ENCODE data around the gene KCNA2. TPM values are rescaled to one million over a fixed set of nuclear protein-coding genes. Genes with fewer than 3 reads are reported as not detected.

KCNA2 gene
- total RNA-seq, 4 donors from 2014 or later: 0.31 to 2.9 (median 1.0) TPM

DNA sequence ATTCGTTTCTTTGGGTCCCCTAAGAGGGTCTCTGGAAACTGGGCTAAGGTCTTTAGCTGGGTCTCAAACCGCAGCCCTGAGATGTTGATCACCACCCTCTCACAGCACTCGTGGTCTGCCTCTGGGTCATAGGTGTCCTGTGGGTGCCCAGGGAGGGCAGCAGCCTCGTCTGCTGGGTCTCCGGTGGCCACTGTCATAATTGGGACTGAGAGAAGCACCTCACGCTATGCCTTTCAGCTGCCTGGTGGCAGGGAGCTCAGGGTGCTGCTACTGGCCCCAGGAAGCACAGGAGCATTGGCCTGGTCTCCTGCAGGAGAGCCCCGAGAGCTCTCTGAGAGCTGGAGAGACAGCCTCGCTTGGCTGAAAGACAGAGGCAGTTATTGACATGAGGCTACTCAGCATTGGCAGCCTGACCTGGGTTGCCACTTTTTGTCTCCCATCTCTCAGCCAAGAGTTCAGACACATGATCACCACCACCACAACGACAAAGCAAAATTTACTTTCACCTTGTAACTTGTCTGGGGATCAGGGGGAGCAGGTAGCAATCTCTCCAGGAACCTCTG is 1.5 kb downstream of the KCNA2 start:
- no peaks in the 10 kb centered on the region for H3K36me3 ChIP-seq
- H3K4me3 ChIP-seq: no peak overlapping the region
- peaks cover 13 to 40% (median 32%) of the 10 kb centered on the region in 3 donors for H3K27me3 ChIP-seq
- peaks cover 6 to 13% of the 10 kb centered on the region in 2 donors for H3K4me1 ChIP-seq
- DNase-seq: no peak
- in situ Hi-C loops (cut with MboI; ENCODE audit: low sequenced_read_pairs in 4 of 4): no loop called here
- TF ChIP-seq, protein P1, sequence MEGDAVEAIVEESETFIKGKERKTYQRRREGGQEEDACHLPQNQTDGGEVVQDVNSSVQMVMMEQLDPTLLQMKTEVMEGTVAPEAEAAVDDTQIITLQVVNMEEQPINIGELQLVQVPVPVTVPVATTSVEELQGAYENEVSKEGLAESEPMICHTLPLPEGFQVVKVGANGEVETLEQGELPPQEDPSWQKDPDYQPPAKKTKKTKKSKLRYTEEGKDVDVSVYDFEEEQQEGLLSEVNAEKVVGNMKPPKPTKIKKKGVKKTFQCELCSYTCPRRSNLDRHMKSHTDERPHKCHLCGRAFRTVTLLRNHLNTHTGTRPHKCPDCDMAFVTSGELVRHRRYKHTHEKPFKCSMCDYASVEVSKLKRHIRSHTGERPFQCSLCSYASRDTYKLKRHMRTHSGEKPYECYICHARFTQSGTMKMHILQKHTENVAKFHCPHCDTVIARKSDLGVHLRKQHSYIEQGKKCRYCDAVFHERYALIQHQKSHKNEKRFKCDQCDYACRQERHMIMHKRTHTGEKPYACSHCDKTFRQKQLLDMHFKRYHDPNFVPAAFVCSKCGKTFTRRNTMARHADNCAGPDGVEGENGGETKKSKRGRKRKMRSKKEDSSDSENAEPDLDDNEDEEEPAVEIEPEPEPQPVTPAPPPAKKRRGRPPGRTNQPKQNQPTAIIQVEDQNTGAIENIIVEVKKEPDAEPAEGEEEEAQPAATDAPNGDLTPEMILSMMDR (IDR thresholded peaks at IDR 0.05 in 4 of 5, conservative IDR thresholded peaks at IDR 0.05 in 1 of 5): no peak
- TF ChIP-seq POLR2A (IDR thresholded peaks at IDR 0.05): no peak
- no peak overlapping the region for H3K27ac ChIP-seq
- no peak for ATAC-seq
- no peaks in the 10 kb centered on the region for H3K9me3 ChIP-seq
- intact Hi-C loops (cut with DNase I; ENCODE audit: low total_unique reads): no loop called here

DNA sequence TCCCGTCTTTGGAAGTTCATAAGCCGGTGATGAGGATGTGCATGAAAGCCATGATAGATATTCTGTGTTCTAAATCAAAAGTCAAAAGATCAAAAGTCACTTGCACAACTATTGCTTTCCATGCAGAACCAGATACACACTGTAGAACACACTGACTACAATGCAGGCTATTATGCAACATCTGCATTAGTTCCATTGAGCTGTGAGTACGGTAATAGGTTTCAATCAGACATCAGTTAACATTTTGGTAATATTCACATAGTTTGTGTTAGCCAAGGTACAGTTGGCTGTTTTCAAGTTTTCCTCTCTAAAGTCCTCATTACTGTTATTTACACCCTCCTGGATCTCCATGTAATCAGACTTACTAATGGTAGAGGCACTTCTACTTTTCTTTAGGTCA is 3.1 kb downstream of the KCNA2 start:
- Histone ChIP-seq H3K4me1 (peaks cover 6 to 13% of the 10 kb centered on the region in 2 donors), H3K27ac (no peak overlapping the region), H3K27me3 (peaks cover 7 to 29% (median 21%) of the 10 kb centered on the region in 3 donors), H3K36me3 (no peaks in the 10 kb centered on the region), H3K4me3 (no peak overlapping the region), H3K9me3 (no peaks in the 10 kb centered on the region)
- DNase-seq (no peak), ATAC-seq (no peak)
- TF ChIP-seq, protein P1 (IDR thresholded peaks at IDR 0.05 in 4 of 5, conservative IDR thresholded peaks at IDR 0.05 in 1 of 5): no peak
- TF ChIP-seq POLR2A (IDR thresholded peaks at IDR 0.05): no peak
- in situ Hi-C loops (cut with MboI; ENCODE audit: low sequenced_read_pairs in 4 of 4): no loop called here
- intact Hi-C loops (cut with DNase I; ENCODE audit: low total_unique reads): no loop called here

DNA sequence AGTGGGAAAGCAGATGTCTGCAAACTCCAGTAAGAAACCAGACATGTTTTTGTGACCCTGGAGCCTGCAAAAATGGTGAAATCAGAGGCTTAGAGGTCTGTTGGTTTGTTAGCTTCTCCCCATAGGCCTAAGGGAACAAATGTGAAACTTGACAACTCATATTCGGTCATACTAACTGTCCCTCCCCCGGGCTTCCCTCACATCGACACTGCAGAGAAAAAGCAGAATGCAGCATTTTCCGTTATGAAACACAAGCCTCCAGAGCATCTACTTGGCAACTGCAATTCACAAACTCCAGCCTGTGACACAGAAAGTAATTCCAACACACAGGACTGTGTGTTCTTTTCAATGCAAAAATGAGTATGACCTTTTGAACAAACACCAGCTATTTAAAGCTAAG is 3.7 kb downstream of the KCNA2 start:
- DNase-seq (peak in 1 of 2 donors; percentile 27), ATAC-seq (peak in 1 of 2 donors; percentile 55)
- no peaks in the 10 kb centered on the region for H3K36me3 ChIP-seq
- TF ChIP-seq, protein P1 (IDR thresholded peaks at IDR 0.05 in 4 of 5, conservative IDR thresholded peaks at IDR 0.05 in 1 of 5): no peak
- TF ChIP-seq POLR2A (IDR thresholded peaks at IDR 0.05): no peak
- peaks cover 1 to 23% (median 15%) of the 10 kb centered on the region in 3 donors for H3K27me3 ChIP-seq
- in situ Hi-C loops (cut with MboI; ENCODE audit: low sequenced_read_pairs in 4 of 4) (no loop called here), intact Hi-C loops (cut with DNase I; ENCODE audit: low total_unique reads) (no loop called here)
- no peaks in the 10 kb centered on the region for H3K9me3 ChIP-seq
- H3K27ac ChIP-seq: no peak overlapping the region
- no peak overlapping the region for H3K4me3 ChIP-seq
- H3K4me1 ChIP-seq: peaks cover 6 to 13% of the 10 kb centered on the region in 2 donors

GRCh38 chr1:110601332-110601731 is 4.8 kb downstream of the KCNA2 start:
- TF ChIP-seq, protein P1 (IDR thresholded peaks at IDR 0.05 in 4 of 5, conservative IDR thresholded peaks at IDR 0.05 in 1 of 5): no peak
- no peak for TF ChIP-seq POLR2A (IDR thresholded peaks at IDR 0.05)
- H3K9me3 ChIP-seq: no peaks in the 10 kb centered on the region
- intact Hi-C loops (cut with DNase I; ENCODE audit: low total_unique reads): no loop called here
- DNase-seq (no peak), ATAC-seq (no peak)
- H3K4me1 ChIP-seq: peaks cover 6 to 10% of the 10 kb centered on the region in 2 donors
- H3K36me3 ChIP-seq: no peaks in the 10 kb centered on the region
- H3K4me3 ChIP-seq: no peak overlapping the region
- in situ Hi-C loops (cut with MboI; ENCODE audit: low sequenced_read_pairs in 4 of 4): no loop called here
- H3K27me3 ChIP-seq: peaks cover 0 to 15% (median 8%) of the 10 kb centered on the region in 3 donors
- H3K27ac ChIP-seq: no peak overlapping the region

DNA sequence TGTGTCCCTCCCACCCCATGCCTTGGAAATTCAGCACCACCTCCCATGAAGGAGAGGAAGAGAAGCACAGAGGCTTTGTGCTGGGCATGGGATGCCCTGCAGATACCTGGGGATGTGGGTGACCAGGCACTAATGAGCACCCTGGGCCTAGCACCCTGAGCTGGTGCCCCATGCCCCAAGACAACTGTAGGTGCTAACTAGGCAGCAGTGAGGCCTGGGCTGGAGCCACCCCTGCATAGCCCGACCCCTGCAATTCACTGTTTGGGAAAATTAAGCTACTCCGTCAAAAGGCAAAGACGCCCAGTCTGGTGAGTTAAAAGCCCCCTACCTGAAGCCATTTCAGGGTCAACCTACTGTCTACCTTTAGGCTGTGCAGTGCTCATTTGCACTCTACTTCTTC is 5.4 kb downstream of the KCNA2 start:
- Histone ChIP-seq H3K36me3 (no peaks in the 10 kb centered on the region), H3K4me1 (peaks cover under 1 to 4% of the 10 kb centered on the region in 2 donors), H3K9me3 (no peaks in the 10 kb centered on the region), H3K27me3 (peaks cover 0 to 8% (median 1%) of the 10 kb centered on the region in 3 donors), H3K27ac (no peak overlapping the region), H3K4me3 (no peak overlapping the region)
- ATAC-seq (no peak), DNase-seq (no peak)
- intact Hi-C loops (cut with DNase I; ENCODE audit: low total_unique reads): no loop called here
- TF ChIP-seq POLR2A (IDR thresholded peaks at IDR 0.05): no peak
- TF ChIP-seq, protein P1 (IDR thresholded peaks at IDR 0.05 in 4 of 5, conservative IDR thresholded peaks at IDR 0.05 in 1 of 5): no peak
- in situ Hi-C loops (cut with MboI; ENCODE audit: low sequenced_read_pairs in 4 of 4): no loop called here

All from gastrocnemius medialis (tissue), 4 donors.